SKM-1 treated with dmso at 0.1 percent for 144 hours (cell line): ENCODE measurements around the gene TXNRD1.
"Not testable (repeated sequence)": the region's sequence is repeated elsewhere in the genome, so short reads cannot be mapped to it uniquely, and the experiment has no call there.

Source experiments
- DNase-seq: peaks from one replicate; lab custom pipeline; 2025; ENCODE audit not compliant: unreplicated experiment; lab: John Stamatoyannopoulos, UW

TXNRD1 gene

GRCh38 chr12:104190641-104191176 lies 24.9 kb upstream of the TXNRD1 start:
- DNase-seq: no peak

GRCh38 chr12:104197264-104197663 lies 18.3 kb upstream of the TXNRD1 start:
- DNase-seq: no peak

- DNase-seq: no peak
Observed at GRCh38 chr12:104199964-104200363, 15.6 kb upstream of the TXNRD1 start.

GRCh38 chr12:104201238-104202001 lies 14.2 kb upstream of the TXNRD1 start:
- DNase-seq: no peak

GRCh38 chr12:104204690-104205480 lies 10.7 kb upstream of the TXNRD1 start:
- DNase-seq: no peak

GRCh38 chr12:104207416-104208205 lies 8.0 kb upstream of the TXNRD1 start:
- no peak for DNase-seq

GRCh38 chr12:104212516-104212915 lies 3.1 kb upstream of the TXNRD1 start:
- no peak for DNase-seq

- no peak for DNase-seq
Observed at GRCh38 chr12:104213952-104214351, 1.6 kb upstream of the TXNRD1 start.

GRCh38 chr12:104216521-104216924 lies 944 bp downstream of the TXNRD1 start:
- no peak for DNase-seq

GRCh38 chr12:104218506-104218905 lies 2.9 kb downstream of the TXNRD1 start:
- DNase-seq: not testable (repeated sequence)

GRCh38 chr12:104218935-104219334 lies 3.4 kb downstream of the TXNRD1 start:
- DNase-seq: no peak

- no peak for DNase-seq
Observed at GRCh38 chr12:104219361-104219892, 3.8 kb downstream of the TXNRD1 start.

- DNase-seq: peak; percentile 29
Observed at GRCh38 chr12:104219908-104220404, 4.4 kb downstream of the TXNRD1 start.

- DNase-seq: no peak
Observed at GRCh38 chr12:104220931-104221330, 5.4 kb downstream of the TXNRD1 start.

- DNase-seq: no peak
Observed at GRCh38 chr12:104222976-104223375, 7.4 kb downstream of the TXNRD1 start.

GRCh38 chr12:104223712-104224111 lies 8.1 kb downstream of the TXNRD1 start:
- no peak for DNase-seq

GRCh38 chr12:104226672-104227071 lies 11.1 kb downstream of the TXNRD1 start:
- no peak for DNase-seq

GRCh38 chr12:104230304-104231095 lies 14.9 kb downstream of the TXNRD1 start:
- no peak for DNase-seq

GRCh38 chr12:104232609-104233280 lies 17.2 kb downstream of the TXNRD1 start:
- no peak for DNase-seq
